GM19099 (cell line): ENCODE measurements around the gene LGALS1.

Experiments used
- POLR2A ChIP-seq: IDR thresholded peaks from 3 replicates; pipeline ENCODE4 v1.6.1; 2011; ENCODE audit warnings: low read depth; ENCODE audit not compliant: insufficient read length; ENCODE audit errors: extremely low read depth

The LGALS1 gene

DNA sequence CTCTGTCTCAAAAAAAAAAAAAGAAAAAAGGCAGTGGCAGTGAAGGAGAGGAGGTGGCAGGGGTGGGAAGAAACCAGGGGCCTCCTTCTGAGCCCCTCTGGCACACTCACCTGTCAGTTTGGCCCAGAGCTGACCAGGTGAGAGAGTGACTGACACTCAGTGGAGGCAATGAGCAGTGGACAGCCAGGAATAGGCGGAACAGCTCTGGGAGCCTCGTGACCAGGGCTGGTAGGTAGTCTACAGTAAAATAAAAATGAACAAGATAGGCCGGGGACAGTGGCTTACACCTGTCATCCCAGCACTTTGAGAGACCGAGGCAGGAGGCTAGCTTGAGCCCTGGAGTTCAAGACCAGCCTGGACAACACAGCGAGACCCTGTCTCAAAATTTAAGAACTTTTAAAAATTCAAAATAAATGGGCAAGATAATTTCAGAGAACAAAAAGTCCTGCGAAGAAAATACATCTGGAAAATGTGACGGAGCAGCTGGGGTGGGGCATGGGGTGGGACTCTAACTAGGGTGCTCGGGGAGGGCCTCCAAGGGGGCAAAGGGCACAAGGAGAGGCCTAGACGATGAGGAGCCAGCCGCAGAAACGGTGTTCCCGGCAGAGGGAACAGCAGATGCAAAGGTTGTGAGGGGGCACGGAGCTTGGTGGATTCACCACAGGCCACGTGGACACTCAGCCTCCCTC lies 20.7 kb upstream of the LGALS1 start:
- TF ChIP-seq POLR2A, result no peak

DNA sequence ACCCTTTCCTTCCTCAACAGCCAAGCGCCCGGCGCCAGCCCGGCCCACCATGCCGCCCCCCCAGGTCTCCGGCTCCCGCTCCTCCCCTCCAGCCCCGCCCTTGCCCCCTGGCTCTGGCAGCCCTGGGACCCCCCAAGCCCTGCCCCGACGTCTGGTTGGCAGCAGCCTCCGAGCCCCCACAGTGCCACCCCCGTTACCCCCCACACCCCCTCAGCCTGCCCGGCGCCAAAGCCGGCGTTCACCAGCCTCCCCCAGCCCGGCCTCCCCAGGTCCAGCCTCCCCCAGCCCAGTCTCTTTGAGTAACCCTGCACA lies 20.2 kb upstream of the LGALS1 start:
- no peak for TF ChIP-seq POLR2A

DNA sequence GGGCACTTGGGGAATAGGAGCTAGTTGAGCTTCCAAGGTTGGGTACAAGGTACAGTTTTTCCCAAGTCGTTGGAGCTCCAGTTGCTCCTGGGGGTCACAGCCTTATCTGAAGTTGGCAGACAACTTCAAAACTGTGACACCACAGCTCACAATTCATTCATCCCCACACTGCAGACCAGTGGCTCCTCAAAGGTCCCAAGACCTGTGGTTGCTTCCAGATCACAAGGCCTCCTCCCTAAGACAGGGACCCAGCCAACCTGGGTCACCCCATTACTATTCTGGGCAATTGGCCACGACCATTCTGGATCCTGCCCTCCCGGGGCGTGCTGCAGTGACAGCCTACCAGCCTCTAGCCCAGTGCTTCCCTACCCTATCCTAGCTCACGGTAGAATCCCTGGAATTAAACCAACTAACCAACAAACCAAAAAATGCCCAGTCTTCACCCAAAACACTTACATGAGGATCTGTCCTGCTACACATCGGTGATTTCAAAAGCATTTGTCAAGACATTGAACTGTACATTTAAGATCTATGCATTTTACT lies 17.8 kb upstream of the LGALS1 start:
- peak; percentile 3 for TF ChIP-seq POLR2A

DNA sequence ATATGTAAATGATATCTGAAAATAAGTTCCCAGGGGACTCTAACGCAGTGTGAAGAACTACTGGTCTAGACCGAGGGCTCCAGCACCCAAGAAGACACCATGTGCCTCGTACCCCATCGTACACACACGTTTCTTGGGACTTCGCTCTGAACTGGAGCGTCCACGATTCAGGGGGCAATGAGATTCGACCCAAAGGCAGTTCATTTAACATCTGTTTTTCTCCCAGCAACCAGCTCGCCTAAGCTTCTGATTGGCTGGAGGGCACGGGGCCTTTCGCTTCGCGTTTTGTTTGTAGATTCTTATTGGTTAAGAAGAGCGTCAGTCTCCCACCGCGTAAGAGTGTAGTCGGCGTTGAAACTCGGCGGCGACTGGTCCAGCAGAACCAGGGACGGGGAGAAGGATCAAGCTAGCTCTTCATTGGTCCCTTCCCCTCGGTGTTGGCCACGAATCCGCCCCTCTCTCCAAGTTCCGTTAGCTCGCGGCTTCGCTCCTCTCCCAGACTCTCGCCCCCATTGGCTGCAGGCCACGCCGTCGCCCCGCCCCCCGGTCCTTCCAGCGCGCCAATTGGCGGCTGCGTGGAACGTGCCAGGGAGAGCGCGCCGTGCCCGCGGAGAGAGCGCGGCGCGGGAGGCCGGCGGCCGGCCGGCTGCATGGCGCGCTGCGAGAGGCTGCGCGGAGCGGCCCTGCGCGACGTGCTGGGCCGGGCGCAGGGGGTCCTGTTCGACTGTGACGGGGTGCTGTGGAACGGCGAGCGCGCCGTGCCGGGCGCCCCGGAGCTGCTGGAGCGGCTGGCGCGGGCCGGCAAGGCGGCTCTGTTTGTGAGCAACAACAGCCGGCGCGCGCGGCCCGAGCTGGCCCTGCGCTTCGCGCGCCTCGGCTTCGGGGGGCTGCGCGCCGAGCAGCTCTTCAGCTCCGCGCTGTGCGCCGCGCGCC lies 17.0 kb upstream of the LGALS1 start, which contains the start of gene PDXP:
PDXP (plus strand) TSS at position 591 of the 933 bp plus-strand sequence; CDS start at position 651, 60 bp downstream.
- TF ChIP-seq POLR2A, result peak; percentile 87

DNA sequence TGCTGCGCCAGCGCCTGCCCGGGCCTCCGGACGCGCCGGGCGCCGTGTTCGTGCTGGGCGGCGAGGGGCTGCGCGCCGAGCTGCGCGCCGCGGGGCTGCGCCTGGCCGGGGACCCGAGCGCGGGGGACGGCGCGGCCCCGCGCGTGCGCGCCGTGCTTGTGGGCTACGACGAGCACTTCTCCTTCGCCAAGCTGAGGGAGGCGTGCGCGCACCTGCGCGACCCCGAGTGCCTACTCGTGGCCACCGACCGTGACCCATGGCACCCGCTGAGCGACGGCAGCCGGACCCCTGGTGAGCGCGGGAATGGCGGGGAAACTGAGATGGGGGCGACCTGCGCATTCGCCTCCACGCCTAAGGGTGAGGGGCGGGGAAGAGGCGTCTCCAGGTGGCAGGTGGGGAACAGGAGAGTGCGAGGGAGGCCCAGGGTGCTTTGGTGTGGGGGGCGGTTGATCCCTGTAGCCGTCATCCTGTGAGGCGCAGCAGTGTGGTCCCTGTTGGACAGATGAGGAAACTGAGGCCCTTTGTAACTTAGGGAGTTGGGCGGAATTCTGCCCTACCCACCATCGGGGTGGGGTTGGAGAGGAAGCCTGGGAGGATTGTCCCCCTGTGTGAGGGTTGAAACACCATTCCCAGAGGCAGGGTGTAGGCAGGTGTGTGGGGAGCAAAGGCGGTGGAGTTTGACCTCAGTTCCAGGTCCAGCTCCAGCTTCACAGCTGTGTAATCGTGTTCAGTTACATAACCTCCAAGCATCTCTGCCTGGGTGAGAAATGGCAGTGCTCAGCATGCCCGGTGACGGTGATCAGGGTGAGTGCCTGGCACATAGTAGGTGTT lies 16.2 kb upstream of the LGALS1 start:
- TF ChIP-seq POLR2A, result no peak

DNA sequence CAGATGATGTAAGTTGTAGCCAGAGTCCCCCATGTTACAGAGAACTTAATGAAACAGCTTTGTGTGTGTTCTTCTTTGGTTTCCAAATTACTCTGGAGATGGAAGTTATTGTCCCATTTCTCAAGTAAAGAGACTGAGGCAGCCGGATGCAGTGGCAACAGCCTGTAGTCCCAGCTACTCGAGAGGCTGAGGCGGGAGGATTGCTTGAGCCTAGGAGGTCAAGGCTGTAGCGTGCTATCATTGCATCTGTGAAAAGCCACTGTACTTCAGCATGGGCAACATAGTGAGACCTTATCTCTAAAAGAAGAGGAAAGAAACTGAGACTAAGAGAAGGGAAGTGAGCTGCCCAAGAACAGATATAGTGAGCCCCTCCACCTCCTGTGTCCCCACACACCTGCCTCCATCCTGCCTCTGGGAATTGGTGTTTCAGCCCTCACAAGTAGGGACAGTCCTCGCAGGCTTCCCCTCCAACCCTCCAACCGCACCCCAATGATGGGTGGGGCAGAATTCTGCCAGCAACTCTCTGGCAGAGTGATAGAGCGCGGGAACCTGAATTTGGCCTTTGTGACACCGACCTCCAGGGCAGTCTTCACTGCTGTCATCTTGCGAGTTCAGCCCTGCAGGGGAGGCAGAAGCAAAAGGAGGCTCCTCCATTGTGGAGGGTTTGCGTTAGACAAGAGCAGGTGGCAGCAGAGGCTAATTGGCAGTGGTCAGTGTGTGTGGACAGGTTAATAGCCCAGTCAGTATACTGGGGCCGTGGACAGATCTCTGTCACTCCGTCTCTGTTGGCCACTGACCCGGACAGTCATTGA lies 15.3 kb upstream of the LGALS1 start:
- TF ChIP-seq POLR2A, result no peak

DNA sequence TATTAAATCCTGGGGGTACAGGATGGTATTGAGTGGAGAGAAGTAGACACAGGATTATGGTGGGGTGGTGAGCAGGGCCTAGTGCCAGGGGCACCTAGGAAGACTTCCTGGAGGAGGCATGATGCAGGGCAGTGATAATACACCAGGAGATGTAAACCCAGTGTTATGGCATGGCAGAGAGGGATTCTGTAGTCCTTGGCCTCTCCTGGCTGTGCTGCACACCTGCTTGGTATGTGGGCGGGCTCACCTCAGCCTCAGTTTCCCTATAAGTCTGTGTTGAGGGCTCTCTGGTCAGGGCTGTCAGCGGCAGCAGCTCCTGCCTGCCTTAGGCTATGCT lies 14.8 kb upstream of the LGALS1 start:
- TF ChIP-seq POLR2A, result no peak

DNA sequence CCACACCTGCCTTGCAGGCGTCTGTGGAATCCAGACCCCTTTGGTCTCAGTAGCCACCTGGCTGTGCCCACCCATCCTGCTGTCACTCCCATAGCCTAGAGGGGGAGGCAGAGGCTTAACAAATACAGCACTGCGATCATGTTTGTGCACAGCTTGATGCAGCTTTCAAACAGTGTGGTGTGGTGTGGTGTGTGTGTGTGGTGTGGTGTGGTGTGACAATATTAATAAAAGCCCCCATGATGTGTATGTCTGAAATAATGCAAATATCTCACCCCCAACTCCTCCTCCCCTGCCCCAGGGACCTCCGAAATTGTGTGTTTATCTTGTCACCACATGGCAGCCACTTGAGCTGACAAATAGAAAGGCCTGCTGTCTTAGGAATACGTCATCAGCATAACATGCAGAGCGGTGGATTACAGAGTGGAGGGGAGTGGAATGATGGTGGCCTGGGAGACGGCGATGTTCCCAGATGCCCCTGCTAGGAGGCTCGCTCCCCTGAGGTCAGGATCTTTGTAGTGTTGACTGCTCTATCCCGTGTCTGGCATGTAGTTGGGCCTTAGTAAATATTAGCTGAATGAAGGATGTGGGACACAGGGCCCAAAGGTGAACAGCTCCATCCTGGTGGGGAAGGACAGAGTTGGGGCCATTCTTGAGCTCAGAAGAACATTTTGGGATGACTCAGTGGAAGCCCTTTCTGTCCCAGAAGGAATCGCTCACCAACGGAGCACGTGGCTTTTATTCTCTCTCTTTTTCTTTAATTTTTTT lies 14.1 kb upstream of the LGALS1 start:
- no peak for TF ChIP-seq POLR2A

DNA sequence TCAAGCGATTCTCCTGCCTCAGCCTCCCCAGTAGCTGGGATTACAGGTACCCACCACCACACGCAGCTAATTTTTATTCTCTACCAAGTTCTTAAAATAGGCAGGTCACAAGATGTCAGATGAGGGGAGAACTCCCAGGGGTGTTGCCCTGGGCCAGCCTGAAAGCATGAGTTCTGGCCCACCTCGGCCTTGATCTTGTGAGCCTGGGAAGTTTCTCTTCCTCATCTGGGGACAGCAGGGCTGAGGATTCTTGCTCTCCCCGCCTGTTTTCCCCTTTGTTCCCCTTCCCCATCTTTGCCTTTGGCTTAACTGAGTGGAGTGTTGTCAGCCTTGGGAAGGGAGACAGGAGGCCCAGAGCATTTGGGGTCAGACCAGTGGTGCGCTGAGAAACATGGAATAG lies 13.4 kb upstream of the LGALS1 start:
- no peak for TF ChIP-seq POLR2A

DNA sequence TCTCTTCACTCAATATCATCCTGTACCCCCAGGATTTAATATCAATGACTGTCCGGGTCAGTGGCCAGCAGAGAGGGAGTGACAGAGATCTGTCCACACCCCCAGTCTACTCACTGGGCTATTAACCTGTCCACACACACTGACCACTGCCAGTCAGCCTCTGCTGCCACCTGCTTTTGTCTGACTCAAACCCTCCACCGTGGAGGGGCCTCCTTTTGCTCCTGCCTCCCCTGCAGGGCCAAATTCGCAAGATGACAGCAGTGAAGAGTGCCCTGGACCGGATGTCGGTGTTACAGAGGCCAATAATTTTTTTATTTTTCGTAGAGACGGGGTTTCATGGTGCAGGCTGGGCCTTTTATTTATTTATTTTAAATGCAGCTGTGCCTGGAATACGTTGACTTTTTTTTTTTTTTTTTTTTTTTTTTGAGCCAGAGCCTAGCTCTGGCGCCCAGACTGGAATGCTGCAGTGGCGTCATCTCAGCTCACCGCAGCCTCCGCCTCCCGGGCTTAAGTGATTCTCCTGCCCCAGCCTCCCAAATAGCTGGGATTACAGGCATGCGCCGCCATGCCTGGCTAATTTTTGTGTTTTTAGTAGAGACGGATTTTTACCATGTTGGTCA lies 11.8 kb upstream of the LGALS1 start:
- TF ChIP-seq POLR2A, result no peak

DNA sequence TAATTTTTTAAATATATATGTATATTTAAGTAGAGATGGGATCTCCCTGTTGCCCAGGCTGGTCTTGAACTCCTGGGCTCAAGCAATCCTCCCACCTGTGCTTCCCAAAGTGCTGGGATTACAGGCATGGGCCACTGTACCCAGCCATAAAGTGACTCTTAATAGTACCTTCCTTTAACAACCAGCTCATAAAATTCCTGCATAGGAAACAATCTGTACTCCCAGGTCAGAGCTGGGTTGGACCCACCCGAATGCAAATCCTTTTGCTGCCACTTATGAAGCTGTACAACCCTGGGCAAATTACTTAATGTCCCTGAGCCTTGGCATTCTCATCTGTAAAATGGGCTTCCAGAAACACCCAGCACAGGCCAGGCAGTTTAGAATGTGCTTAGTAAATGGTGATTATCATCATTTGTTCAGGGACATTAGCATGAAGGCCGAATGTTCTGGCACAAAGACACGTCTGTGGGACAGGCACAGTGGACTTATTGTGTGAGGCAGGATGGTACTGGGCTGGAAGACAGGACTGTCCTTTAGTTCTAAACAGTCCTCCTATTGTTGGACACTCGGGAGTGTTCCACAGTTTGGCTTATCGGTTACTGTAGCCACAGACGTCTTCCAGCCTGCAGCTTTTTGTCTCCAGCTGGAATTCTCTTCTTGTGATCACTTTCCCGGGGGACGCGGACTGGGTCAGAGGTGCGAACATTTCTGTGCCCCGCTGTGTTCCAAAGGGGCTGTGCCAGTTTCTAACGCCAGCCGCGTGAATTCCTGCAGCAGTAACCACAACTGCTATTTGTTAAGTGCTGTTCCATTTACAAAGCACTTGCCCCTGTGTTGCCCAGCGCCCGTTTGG lies 11.0 kb upstream of the LGALS1 start:
- no peak for TF ChIP-seq POLR2A

DNA sequence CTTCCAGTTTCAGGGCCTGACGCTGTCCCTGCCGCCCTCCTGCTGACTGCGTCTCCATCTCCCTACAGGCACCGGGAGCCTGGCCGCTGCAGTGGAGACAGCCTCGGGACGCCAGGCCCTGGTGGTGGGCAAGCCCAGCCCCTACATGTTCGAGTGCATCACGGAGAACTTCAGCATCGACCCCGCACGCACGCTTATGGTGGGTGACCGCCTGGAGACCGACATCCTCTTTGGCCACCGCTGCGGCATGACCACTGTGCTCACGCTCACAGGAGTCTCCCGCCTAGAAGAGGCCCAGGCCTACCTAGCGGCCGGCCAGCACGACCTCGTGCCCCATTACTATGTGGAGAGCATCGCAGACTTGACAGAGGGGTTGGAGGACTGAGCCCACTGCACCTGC lies 9.9 kb upstream of the LGALS1 start:
- TF ChIP-seq POLR2A, result no peak
